Amniotic epithelial cell (primary cell): ENCODE results near the gene INKA2.

Source experiments
- DNase-seq: peaks from one replicate; pipeline ENCODE4 v3.0.0-alpha.2; 2010; ENCODE audit warnings: low read depth

INKA2 gene

DNA sequence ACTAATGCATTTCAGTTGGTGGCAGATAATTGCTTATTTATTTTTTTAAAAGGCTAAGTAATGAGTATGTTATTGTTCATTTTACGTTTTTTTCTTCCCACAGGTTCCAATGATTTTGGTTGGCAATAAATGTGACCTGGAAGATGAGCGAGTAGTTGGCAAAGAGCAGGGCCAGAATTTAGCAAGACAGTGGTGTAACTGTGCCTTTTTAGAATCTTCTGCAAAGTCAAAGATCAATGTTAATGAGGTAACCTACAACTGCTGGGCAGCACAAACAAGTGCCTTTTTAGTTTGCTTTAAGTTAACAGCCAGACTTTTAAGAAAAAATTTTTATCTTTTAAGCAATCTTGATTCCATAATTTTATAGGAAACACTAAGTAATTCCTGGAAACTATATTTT lies 35.0 kb downstream of the INKA2 start:
- no peak for DNase-seq

DNA sequence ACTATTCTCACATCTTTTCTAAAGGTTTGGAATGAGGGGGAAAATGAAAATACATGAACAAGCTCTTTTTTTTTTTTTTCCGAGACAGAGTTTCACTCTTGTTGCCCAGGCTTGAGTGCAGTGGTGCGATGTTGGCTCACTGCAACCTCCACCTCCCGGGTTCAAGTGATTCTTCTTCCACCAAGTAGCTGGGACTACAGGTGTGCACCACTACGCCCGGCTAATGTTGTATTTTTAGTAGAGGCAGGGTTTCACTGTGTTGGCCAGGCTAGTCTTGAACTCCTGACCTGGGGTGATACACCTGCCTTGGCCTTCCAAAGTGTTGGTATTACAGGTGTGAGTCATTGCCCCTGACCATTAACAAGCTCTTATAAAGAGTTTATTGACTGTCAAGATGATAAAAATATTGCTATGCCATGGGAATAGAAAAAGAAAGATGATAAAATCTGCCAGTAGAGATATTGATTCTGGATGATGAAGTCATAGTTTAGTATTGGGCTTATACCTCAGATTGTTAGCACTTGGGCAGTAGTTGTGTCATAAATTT lies 36.6 kb downstream of the INKA2 start:
- DNase-seq, result no peak

DNA sequence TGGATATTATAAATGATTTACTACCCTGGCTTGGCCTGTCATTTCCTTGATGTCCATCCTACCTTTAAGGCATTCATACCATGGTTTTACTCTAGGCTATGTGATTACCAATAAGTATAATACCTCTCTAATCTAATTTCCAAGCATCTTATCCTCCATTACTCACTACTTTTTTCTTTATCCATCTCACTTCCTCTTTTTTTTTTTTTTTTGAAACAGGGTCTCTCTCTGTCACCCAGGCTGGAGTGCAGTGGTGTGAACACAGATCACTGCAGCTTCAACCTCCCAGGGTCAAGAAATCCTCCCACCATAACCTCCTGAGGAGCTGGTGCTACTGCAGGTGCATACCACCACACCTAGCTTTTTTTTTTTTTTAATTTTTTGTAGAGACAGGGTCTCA lies 39.9 kb downstream of the INKA2 start:
- no peak for DNase-seq

DNA sequence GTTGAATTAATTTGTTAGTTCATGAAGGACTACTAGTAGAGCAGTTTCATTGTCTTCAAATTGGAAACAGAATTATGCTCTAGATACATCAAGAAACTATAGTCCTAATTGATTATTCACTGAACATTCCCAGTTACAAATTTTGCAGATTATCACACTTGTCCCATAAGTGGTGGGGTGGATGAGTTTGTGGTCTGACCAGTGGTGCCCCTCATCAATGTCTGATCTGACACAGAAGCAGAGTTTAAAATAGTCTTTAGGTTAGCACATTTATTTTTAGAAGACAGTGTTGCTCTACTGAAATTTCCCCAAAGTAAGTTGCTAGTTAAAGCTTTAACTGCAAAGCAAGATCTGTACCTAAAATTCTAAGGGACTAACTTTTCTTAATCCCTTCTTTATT lies 42.9 kb downstream of the INKA2 start:
- DNase-seq, result no peak

DNA sequence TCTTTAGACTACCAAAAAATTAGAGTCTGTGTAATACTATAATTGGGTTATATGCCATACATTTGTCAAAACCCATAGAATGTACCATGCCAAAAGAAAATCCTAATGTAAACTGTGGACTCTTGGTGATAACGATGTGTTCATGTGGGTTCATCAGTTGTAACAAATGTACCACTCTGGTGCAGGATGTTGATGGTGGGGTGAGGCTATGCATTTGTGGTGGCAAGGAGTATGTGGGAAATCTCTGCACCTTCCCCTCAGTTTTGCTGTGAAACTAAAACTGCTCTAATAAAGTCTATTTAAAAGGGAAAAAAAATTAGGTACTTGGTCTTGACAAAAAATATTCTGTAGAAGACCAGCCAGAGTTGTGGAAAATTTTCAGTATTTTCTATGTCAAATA lies 43.4 kb downstream of the INKA2 start:
- no peak for DNase-seq

DNA sequence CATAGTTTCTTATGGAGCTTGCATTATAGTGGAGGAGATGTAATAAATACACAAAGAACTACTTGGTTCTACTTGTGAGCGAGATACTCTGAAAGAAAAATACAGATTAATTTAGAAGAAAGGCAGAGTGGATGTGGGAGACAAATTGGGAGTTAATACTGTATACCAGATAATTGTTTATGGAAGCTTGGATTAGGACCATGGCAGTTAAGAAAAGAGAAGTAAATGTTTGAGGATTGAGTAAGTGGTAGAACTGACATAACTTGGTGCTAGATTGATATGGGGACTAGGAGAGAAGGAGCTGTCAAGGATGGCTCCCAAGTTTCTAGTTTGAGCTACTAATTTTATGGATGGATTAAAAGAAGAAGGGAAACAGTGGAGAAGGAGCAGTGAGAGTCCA lies 47.3 kb downstream of the INKA2 start:
- no peak for DNase-seq

DNA sequence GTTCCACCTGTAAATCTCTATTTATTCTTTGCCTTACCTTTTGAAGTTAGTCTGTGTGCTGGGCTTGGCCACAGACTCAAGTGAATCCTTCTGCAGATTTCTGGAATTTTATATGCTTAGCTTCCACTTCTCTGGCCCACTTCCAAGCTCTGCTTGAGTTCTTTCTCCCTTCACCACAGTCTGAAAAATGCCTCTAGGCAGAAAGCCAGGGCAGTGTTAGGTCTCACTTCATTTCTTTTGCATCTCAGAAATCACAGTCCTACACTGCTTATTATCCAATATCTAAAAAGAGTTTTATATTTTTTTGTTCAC lies 48.9 kb downstream of the INKA2 start:
- peak; percentile 91 for DNase-seq
